MCF 10A (cell line): Measurements from ENCODE around the gene TBC1D9B. TPM values are rescaled to one million over a fixed set of nuclear protein-coding genes. Genes with fewer than 3 reads are reported as not detected.

Experiments
- BruUV-seq: library from RNA; stranded (reverse); fragments of 400-500 nt; replicated peaks from 2 replicates; lab custom pipeline; 2021; lab: Mats Ljungman, UMichigan
- CTCF ChIA-PET: fragments of 300-600 bp; sonication (Branson Sonifier 250); formaldehyde crosslinking; extraction: SDS; loops from one replicate; lab custom pipeline; 2021; ENCODE audit warnings: antibody characterized with exemption, inconsistent platforms; lab: Yijun Ruan, JAX
- POLR2A ChIA-PET: fragments of 300-600, 350-650 bp; sonication (Branson Sonifier 250); formaldehyde crosslinking; extraction: SDS; loops from one replicate; lab custom pipeline; 2020; ENCODE audit warnings: antibody characterized with exemption, inconsistent platforms; lab: Yijun Ruan, JAX
- DNase-seq: peaks from one replicate; pipeline ENCODE4 v3.0.0-alpha.2; 2018; ENCODE audit not compliant: unreplicated experiment
- H3K27ac Mint-ChIP-seq: one replicate; pipeline ENCODE4 v1.8.0; 2022; ENCODE audit warnings: mild to moderate bottlenecking, low read depth, mixed read lengths; ENCODE audit not compliant: unreplicated experiment
- H3K27me3 Mint-ChIP-seq: one replicate; pipeline ENCODE4 v1.8.0; 2022; ENCODE audit warnings: mixed read lengths; ENCODE audit not compliant: insufficient read depth, unreplicated experiment
- H3K36me3 Mint-ChIP-seq: one replicate; pipeline ENCODE4 v1.8.0; 2022; ENCODE audit warnings: mild to moderate bottlenecking, moderate library complexity, mixed read lengths; ENCODE audit not compliant: insufficient read depth, unreplicated experiment
- H3K4me1 Mint-ChIP-seq: one replicate; pipeline ENCODE4 v1.8.0; 2022; ENCODE audit warnings: mixed read lengths; ENCODE audit not compliant: insufficient read depth, unreplicated experiment
- H3K4me3 Mint-ChIP-seq: one replicate; pipeline ENCODE4 v1.8.0; 2022; ENCODE audit warnings: mild to moderate bottlenecking, moderate library complexity, mixed read lengths; ENCODE audit not compliant: unreplicated experiment
- H3K9me3 Mint-ChIP-seq: one replicate; pipeline ENCODE4 v1.8.0; 2022; ENCODE audit warnings: mixed read lengths; ENCODE audit not compliant: unreplicated experiment
- intact Hi-C: fragments of 100-400 bp; cut with micrococcal nuclease; formaldehyde crosslinking; loops from 2 replicates; pipeline ENCODE4 v1.14.1; 2022
- total RNA-seq: library from RNA; stranded (reverse); gene quantifications from 2 replicates; pipeline ENCODE4 v1.2.3, GENCODE V29; 2022
- TF ChIP-seq, protein P1 (sequence below): fragments of 200-600 bp; IDR thresholded peaks from one replicate; pipeline ENCODE4 v1.8.0; 2022; ENCODE audit warnings: antibody characterized with exemption, mild to moderate bottlenecking; ENCODE audit not compliant: unreplicated experiment

The TBC1D9B gene
- total RNA-seq, 1 experiment from 2014 or later, result 162 TPM

DNA sequence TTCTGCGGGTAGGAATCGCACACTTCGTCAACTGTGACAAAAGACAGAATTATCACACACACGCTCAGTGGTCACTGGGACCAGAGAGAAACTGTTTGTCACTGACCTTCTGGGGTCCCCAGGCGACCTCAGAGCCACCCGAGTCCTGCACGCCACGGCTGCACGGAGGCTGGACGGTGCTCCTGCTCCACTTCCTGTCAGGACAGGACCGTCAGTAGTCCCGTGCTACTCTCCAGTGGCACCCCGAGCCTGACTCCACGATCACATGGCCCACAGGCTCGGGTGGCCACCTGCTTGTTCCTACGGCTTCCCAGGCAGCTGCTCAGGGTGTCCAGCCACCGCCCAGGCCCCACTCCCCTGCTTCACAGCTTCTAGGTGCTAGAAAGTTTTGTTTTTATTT, 66.9 kb downstream of the TBC1D9B start:
- Mint-ChIP-seq H3K4me1 (no peaks in the 10 kb centered on the region), H3K9me3 (peaks cover 7% of the 10 kb centered on the region), H3K27me3 (no peaks in the 10 kb centered on the region), H3K27ac (peak overlapping the region; percentile 51), H3K4me3 (no peak overlapping the region), H3K36me3 (peaks cover 68% of the 10 kb centered on the region)
- no peak for DNase-seq
- BruUV-seq, result no TSS peak
- ChIA-PET CTCF (no interaction called here), POLR2A (interaction anchor here (0.5 to 1.9 kb wide), 3 partner anchors 10 to 22 kb away, joined by 3 to 5 read pairs (median 3); no protein-coding TSS in a partner anchor)
- intact Hi-C loops, result no loop called here
- TF ChIP-seq, protein P1, sequence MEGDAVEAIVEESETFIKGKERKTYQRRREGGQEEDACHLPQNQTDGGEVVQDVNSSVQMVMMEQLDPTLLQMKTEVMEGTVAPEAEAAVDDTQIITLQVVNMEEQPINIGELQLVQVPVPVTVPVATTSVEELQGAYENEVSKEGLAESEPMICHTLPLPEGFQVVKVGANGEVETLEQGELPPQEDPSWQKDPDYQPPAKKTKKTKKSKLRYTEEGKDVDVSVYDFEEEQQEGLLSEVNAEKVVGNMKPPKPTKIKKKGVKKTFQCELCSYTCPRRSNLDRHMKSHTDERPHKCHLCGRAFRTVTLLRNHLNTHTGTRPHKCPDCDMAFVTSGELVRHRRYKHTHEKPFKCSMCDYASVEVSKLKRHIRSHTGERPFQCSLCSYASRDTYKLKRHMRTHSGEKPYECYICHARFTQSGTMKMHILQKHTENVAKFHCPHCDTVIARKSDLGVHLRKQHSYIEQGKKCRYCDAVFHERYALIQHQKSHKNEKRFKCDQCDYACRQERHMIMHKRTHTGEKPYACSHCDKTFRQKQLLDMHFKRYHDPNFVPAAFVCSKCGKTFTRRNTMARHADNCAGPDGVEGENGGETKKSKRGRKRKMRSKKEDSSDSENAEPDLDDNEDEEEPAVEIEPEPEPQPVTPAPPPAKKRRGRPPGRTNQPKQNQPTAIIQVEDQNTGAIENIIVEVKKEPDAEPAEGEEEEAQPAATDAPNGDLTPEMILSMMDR, result no peak

DNA sequence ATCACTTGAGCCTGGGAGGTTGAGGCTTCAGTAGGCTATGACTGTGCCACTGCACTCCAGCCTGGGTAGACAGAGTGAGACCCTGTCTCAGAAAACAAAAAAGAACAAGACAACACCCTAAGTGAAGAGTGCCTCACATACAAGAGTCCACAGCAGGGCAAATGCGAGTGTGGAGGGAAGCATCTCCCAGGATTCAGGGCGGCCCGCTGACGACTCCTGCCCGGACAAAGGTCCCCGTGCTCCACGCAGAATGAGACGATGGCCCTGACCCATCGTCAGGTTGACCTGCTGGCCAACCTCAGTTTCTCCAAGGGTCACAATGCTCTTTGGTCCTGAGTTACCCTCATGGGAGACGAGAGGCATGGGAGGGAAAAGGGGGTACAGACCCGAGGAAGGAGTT, 67.4 kb downstream of the TBC1D9B start:
- intact Hi-C loops, result no loop called here
- no peak for DNase-seq
- H3K9me3 Mint-ChIP-seq, result peaks cover 7% of the 10 kb centered on the region
- POLR2A ChIA-PET, result interaction anchor here (0.7 to 1.3 kb wide), 3 partner anchors 14 to 21 kb away, joined by 3 read pairs; no protein-coding TSS in a partner anchor
- peak overlapping the region; percentile 51 for H3K27ac Mint-ChIP-seq
- CTCF ChIA-PET, result no interaction called here
- no peaks in the 10 kb centered on the region for H3K4me1 Mint-ChIP-seq
- H3K4me3 Mint-ChIP-seq, result no peak overlapping the region
- TF ChIP-seq, protein P1, result no peak
- H3K27me3 Mint-ChIP-seq, result no peaks in the 10 kb centered on the region
- no TSS peak for BruUV-seq
- H3K36me3 Mint-ChIP-seq, result peaks cover 72% of the 10 kb centered on the region

DNA sequence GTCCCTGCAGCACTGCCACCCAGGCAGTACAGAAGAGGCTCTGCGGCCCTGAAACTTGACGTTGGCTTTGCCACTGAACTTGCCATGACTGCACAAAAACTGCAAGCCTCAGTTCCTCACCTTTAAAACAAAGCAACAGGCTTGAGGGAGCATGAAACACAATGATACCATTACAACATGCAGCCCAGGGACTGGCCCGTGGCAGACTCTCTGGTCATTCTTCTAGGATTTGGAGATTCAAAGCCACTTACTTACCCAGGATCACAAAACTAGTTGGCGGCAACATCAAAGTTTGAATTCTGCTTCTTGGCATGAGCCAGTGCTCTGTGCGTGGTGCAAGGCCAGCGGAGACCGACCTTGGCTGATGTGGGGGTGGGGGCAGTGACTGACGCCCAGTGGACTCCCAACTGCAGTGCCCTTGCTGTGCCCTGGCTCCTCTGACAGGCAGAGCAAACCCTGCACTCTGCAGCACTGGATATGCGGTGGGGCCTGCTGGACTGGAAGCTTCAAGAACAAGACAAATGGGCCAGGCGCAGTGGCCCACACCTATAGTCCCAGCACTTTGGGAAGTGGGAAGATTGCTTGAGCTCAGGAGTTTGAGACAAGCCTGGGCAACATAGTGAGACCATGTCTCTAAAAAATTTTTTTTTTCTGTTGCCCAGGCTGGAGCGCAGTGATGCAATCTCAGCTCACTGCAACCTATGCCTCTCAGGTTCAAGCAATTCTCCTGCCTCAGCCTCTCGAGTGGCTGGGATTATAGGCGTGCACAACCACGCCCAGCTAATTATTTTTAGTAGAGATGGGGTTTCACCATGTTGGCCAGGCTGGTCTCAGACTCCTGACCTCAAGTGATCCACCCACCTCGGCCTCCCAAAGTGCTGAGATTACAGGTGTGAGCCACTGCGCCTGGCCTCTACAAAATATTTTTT, 68.1 kb downstream of the TBC1D9B start:
- peaks cover 80% of the 10 kb centered on the region for H3K36me3 Mint-ChIP-seq
- ChIA-PET POLR2A (interaction anchor here (0.7 to 1.3 kb wide), 3 partner anchors 14 to 43 kb away, joined by 3 read pairs; no protein-coding TSS in a partner anchor), CTCF (interaction anchor here (0.7 kb wide), 1 partner anchor 1176 kb away, joined by 3 read pairs; no protein-coding TSS in a partner anchor)
- H3K27me3 Mint-ChIP-seq, result no peaks in the 10 kb centered on the region
- H3K9me3 Mint-ChIP-seq, result peaks cover under 1% of the 10 kb centered on the region
- H3K4me1 Mint-ChIP-seq, result no peaks in the 10 kb centered on the region
- no peak overlapping the region for H3K4me3 Mint-ChIP-seq
- BruUV-seq, result no TSS peak
- intact Hi-C loops, result no loop called here
- no peak for DNase-seq
- TF ChIP-seq, protein P1, result no peak
- no peak overlapping the region for H3K27ac Mint-ChIP-seq
